Keratinocyte (primary cell): ENCODE data around the gene WAC.

Source experiments
- EZH2 ChIP-seq: IDR thresholded peaks from one replicate; pipeline ENCODE4 v1.6.1; 2012; ENCODE audit warnings: inconsistent platforms, mild to moderate bottlenecking, low read length, moderate library complexity
- TF ChIP-seq, protein P1 (sequence below), 3 experiments: IDR thresholded peaks in 1 of 3; conservative IDR thresholded peaks in 1 of 3; optimal IDR thresholded peaks in 1 of 3; 2 replicates in 2 of 3; 3 replicates in 1 of 3; pipeline versions ENCODE3 to v1.5.1; 2011; ENCODE audit warnings: low read length in 3 of 3, mild to moderate bottlenecking in 3 of 3, moderate library complexity in 2 of 3, control low read depth in 1 of 3, inconsistent platforms in 1 of 3; ENCODE audit not compliant: insufficient read depth in 2 of 3; ENCODE audit errors: extremely low read depth in 1 of 3

DNA sequence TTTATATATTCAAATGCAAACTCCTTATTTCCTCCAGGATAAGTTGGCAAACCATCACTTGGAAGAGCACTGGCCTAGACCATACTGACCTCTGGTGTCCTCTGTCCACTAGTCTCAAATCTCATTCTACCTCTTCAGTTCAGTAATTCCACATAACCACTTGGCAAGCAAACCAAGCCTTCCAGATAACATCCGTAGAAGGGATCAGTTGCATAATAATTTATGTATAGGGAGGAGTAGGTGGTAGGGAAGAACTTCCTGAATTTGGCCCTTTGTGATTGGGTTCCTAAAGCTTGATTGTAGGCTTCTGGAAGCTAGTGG is 55.0 kb downstream of the WAC start:
- TF ChIP-seq, protein P1, sequence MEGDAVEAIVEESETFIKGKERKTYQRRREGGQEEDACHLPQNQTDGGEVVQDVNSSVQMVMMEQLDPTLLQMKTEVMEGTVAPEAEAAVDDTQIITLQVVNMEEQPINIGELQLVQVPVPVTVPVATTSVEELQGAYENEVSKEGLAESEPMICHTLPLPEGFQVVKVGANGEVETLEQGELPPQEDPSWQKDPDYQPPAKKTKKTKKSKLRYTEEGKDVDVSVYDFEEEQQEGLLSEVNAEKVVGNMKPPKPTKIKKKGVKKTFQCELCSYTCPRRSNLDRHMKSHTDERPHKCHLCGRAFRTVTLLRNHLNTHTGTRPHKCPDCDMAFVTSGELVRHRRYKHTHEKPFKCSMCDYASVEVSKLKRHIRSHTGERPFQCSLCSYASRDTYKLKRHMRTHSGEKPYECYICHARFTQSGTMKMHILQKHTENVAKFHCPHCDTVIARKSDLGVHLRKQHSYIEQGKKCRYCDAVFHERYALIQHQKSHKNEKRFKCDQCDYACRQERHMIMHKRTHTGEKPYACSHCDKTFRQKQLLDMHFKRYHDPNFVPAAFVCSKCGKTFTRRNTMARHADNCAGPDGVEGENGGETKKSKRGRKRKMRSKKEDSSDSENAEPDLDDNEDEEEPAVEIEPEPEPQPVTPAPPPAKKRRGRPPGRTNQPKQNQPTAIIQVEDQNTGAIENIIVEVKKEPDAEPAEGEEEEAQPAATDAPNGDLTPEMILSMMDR (optimal IDR thresholded peaks at IDR 0.05 in 1 of 3, IDR thresholded peaks at IDR 0.05 in 1 of 3, conservative IDR thresholded peaks at IDR 0.05 in 1 of 3; ENCODE audit: extremely low read depth in 1 of 3, insufficient read depth in 2 of 3, low read length in 3 of 3), result no peak
- TF ChIP-seq EZH2, result no peak
